HG03558 (cell line): ENCODE results near the gene RAB27B.
"Not testable (repeated sequence)": the region's sequence is repeated elsewhere in the genome, so short reads cannot be mapped to it uniquely, and the experiment has no call there.

Source experiments
- ATAC-seq: cut with Tn5 transposase; IDR thresholded peaks from one replicate; pipeline ENCODE4 v1.9.1; 2021; ENCODE audit warnings: moderate number of reproducible peaks; ENCODE audit not compliant: unreplicated experiment; ENCODE audit errors: extremely low read depth

The RAB27B gene, protein sequence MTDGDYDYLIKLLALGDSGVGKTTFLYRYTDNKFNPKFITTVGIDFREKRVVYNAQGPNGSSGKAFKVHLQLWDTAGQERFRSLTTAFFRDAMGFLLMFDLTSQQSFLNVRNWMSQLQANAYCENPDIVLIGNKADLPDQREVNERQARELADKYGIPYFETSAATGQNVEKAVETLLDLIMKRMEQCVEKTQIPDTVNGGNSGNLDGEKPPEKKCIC

DNA sequence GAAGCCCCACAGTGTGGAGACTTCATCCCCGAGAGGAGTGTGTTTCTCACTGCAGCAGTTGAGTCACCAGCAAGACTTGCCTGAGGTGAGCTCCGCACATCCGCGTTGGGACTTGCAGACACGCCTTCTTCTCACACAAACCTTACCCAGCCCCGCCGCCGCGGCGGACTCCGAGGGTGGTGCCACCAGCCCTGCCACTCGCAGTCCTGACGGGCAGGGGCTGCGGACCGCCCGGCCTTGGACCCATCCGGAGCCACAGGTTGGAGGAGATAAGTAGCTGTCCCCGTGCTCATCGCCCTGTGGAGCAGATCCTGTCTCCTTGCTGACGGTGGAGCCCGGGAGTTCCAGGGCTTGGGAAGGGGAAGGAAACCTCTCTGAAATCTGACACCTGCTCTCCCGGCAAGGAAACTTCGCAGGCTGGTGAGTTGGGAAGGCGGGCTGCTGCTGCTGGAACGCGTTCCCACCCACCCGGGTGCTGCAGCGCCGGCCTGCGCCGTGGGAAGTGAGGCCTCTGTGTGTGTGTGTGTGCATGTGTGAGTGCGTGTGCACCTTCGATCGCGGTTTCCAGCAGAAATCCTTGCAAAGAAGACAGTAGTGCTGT lies at the start of gene RAB27B:
RAB27B (plus strand) TSS at position 197 of the 601 bp plus-strand sequence. CDS start 49,109 bp downstream, outside the sequence.
- ATAC-seq: no peak

DNA sequence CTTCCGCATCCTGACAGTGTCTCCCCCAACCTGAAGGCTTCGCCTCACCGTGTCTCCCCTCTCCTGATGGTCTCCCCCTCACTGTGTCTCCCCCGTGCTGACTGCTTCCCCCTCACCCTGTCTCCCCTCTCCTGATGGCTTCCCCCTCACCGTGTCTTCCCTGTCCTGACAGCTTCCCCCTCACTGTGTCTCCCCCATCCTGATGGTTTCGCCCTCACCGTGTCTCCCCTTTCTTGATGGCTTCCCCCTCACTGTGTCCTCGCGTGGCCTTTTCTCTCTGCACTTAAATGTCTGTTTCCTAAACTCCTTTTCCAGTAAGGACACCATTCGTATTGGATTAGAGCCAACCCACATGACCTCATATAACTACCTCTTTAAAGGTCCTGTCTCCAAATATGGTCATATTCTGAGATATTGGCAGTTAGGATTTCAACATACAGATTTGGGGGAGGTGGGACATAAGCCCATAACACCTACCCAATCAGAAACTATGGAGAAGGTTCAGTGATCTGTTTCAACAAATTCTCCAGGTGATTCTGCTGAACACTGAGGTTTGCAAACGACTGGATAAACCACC lies 47.9 kb upstream of the RAB27B start:
- no peak for ATAC-seq

DNA sequence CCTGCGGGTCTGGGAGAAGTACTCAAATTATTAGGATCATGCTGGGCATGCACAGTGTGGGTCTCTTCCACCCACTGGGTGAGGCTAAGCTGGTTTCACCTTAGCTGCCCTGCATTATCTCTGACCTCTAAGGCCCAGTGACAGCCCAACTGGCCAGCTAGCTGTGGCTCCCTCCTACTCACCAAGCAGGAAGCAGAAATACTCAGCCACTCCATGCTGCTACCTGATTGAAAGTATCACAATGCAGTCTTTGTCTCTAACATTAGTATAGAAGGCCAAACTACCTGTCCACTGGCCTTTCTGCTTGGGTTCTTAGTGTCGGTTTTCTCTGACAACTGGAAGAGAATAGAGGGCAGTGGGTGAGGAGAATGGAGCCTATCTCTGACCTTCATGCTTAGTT lies 47.3 kb upstream of the RAB27B start:
- ATAC-seq: no peak

DNA sequence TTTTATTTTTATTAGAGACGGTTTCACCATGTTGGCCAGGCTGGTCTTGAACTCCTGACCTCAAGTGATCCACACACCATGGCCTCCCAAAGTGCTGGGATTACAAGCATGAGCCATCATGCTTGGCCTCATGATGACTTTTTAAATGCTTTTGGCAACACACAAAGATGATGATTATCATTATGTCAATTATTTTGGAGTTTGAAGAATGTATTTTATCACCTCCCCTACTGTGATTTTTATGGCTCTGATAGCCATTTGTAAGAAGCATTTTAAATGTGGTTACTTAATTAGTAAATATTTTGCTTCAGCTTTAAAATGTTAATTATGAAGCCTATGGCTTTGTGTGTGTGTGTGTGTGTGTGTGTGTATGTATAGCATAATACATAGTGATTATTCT lies 45.1 kb upstream of the RAB27B start:
- ATAC-seq: no peak

DNA sequence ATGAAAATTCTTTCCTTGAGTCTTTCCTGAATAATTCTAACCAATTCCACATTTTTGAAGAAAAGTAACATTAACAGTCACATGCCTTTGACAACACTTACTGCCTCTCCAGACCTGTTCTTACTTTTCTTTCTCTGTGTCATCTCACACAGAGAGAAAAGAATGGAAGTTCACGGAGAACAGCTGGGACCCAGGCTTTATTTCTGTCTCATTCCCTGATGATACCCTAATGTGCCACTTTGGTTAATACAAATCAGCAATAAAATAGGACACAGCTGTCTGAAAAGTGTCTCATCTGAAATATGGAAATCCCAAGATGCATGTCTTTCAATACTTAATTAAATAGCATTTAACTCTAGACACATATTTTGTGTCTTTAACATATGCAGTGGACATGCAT lies 42.1 kb upstream of the RAB27B start:
- ATAC-seq: no peak

DNA sequence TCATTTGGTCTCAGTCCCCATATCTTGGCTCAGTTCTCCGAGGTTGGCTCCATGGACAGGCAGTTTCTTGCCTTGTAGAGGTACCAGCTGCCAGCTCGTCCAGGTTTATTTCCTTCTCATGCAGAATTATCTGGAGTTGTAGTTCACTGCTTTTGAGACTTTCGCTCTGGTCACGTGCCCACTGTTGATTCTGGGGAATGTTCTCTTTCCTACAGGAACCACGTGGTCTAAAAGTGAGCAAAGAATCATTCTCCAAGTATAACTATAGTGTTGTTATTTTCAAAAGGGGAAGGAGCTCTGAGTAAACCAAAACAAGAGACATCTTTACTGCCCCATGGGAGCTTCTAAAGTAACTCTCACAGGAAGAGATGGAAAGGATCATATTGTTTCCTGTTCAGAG lies 41.2 kb upstream of the RAB27B start:
- no peak for ATAC-seq

- ATAC-seq: no peak
These were observed 40.7 kb upstream of the RAB27B start for GRCh38 chr18:54787616-54788015.

DNA sequence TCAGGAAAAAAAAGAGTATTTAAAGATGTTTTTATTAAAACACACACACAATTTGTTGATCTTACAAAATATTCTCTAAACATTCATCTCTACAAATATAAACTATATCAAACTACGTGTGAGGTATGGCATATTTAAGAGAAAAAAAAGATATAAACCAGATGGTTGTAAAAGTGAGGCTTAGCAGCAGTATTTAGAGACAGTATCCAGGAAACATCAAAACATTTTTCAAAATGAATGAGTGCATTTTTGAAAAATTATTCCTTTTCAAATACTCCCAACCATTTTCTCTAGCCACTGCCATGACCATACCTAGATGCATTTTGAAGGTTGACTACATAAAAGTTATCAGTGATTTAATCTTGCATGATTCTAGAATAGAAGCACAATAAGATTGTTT lies 38.2 kb upstream of the RAB27B start:
- ATAC-seq: no peak

DNA sequence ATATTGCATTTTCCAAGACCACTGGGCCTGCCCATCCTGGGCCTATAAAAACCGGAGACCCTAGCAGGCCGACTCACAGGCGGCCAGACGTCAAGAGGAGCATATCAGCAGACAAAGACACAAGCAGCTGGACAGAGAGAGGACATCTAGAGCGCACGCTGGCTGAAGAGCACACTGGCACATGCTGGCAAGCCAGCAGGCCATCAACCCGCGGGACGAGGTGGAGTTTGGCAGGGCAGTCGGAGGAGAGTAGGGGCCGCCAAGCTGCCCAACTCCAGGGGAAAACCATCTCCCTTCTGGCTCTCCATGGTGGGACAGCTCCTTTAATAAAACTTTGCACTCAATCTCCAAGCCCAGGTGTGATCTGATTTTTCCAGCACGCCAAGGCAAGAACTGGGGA lies 36.6 kb upstream of the RAB27B start:
- no peak for ATAC-seq

DNA sequence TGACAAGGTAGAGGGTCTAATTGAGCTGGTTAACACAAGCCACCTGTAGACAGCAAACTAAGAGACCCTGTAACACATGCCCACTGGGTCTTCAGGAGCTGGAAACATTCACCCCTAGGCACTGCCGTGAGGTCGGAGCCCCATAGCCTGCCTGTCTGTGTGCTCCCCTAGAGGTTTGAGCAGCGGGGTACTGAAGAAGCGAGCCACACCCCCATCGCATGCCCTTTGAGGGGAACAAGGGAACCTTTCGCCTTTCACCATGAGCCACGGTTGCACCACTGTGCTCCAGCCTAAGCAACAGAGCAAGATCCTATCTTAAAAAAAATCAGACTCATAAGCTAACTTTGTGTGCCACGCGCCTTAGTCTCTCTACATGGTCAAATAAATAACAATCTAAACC lies 36.2 kb upstream of the RAB27B start:
- no peak for ATAC-seq

DNA sequence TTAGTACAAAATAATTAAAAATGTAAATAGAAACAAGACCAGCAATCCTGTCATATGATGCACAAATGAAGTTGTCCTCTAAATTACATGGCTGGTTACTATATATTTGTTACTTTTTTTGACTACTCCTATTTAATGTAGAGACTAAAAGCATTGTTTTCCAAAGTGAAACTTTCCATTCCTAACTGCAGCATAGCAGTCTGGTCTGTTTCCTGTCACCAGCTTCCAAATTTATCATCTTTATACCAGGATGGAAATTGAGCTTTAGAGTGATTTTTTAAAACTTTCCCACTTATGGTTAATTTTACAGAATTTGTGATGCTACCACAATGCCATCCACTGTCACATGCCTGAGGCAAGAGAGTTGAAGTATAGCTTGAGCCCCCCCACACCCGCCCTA lies 33.5 kb upstream of the RAB27B start:
- ATAC-seq: no peak

GRCh38 chr18:54798186-54798585 lies 30.1 kb upstream of the RAB27B start:
- ATAC-seq: no peak

- ATAC-seq: no peak
These were observed 26.9 kb upstream of the RAB27B start for GRCh38 chr18:54801374-54801773.

- ATAC-seq: no peak
These were observed 26.1 kb upstream of the RAB27B start for GRCh38 chr18:54802178-54802577.

DNA sequence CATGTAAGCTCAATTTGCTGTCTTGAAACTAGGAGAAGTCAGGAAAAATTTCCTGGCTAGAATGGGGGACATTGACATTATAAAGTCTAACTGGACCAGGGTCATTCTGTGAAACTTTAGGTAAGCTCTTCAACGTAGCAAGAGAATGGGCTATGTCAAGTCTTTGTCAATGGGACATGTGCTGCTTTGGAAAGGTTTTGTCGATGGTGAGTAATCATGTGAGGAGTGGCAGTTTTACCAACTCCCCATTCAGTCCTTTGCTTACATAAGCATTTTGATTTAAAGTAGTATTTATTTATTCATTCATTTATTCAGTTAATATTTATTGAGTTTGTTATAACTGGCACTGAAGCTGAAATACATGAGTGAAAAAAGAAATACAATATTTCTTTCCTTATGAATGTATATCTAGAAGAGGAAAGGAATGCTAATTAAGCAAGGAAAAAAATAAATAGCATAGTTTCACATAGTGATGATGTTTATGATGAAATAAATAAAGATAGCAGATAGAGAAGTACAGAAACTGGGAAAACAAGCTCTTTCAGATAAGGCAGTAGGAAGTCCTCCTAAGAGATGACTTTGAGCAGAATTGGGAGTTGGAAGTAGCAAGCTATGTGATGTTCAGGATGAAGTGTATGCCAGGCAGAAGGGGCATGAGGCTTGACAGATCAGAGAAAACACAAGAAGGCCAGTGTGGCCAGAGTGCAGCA lies 25.4 kb upstream of the RAB27B start:
- no peak for ATAC-seq

DNA sequence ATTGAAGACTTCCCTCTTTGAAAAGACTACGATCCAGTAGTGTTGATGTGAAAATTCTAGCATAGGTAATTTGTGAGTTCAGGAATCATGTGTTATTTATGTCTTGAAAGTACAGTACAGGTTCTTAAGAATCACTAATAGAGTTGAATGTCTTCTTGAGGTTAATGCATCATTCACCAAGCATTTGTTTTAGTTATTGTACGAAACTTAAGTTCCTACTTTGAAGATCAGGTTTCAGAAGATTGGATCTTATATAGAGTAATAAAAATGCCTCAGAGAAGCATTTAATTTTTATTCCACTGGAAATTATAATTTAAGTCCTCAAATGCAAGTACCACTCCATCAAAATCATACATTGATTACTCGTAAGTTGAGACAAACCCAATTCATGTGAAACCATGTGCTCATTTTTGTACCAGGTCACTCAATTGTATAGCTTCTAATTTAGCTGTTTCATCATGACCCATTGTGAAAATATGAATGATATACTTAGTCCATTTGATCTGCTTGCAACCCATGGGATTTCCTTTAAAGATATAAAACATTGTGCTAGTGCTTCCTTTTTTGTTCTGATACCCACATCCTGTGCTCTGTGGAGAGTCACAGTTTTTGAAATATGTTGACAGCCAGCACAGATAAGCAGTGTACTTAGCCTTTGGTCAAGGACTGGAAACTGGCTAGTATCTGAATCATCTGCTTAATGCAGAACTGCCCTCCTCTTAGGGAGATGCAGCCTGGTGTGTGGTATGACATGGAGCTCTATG lies 22.5 kb upstream of the RAB27B start:
- no peak for ATAC-seq

GRCh38 chr18:54806526-54806925 lies 21.8 kb upstream of the RAB27B start:
- ATAC-seq: no peak

DNA sequence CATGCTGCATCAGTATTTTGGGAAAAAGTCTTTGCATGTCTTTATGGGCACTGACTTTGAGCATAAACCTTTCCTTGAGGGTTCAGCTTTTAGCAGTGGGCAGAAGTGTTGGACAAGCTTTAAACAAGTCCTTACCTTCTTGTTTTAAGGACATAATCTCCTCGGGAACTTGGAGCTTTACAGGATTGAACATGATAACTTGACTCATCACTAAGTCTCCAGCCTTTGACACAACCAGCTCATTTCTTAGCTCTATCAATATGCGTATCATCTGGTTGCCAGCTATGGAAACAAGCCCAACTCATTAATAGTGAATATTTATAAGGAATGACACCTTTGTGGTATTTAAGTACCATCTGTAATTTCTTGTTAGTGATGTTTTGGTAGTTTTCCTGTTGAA lies 21.0 kb upstream of the RAB27B start:
- ATAC-seq: no peak

- not testable (repeated sequence) for ATAC-seq
These were observed 17.6 kb upstream of the RAB27B start for GRCh38 chr18:54810662-54811061.

DNA sequence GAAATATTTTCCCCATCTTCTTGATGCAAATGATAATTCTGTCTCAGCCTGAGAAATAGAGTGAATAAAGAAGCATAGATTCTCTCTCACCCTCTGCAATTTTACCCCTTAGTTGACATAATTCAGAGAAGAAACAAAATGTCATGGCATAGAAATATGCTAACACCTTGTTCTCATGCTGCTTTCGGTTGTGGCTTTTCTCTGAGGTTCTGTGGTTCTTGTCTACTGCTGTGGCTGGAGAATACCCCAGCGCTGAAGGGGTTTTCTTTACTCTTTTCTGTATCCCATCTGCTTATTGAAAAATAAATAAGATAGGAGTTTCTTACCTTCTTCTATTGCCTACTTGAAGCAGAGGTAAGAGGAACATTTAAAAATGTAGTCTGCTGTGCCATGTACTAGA lies 15.4 kb upstream of the RAB27B start:
- no peak for ATAC-seq

DNA sequence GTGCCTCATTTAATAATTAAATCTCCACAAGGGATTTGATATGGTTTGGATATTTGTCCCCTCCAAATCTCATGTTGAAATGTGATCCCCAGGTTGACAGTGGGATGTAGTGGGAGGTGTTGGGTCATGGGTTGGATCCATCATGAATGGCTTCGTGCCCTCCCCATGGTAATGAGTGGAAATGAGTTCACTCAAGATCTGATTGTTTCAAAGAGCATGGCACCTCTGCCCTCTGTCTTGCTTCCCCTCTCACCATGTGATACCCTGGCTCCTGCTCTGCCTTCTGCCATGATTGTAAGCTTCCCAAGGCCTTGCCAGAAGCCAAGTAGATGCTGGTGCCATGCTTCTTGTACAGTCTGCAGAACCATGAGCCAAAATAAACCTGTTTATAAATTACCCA lies 15.0 kb upstream of the RAB27B start:
- no peak for ATAC-seq
